DND-41 (cell line): ENCODE data around the gene CCNY.

ENCODE experiments used
- CTCF ChIP-seq: IDR thresholded peaks from 2 replicates; pipeline ENCODE4 v1.5.1; 2012; ENCODE audit warnings: borderline replicate concordance, low read length, moderate library complexity, mild to moderate bottlenecking; ENCODE audit not compliant: poor library complexity, severe bottlenecking; ENCODE audit errors: extremely low read depth
- EZH2 ChIP-seq: IDR thresholded peaks from 3 replicates; pipeline ENCODE4 v1.6.1; 2012; ENCODE audit warnings: borderline replicate concordance, low read depth, mild to moderate bottlenecking, moderate library complexity, low read length, inconsistent platforms; ENCODE audit not compliant: severe bottlenecking

GRCh38 chr10:35605191-35605590, 268.9 kb downstream of the CCNY start, which contains the start of gene GJD4:
- TF ChIP-seq EZH2 (no peak), CTCF (no peak)
